Adrenal gland (tissue), 12 donors: ENCODE measurements around the gene ZNHIT3. TPM values are rescaled to one million over a fixed set of nuclear protein-coding genes. Genes with fewer than 3 reads are reported as not detected.

ENCODE experiments used
- DNase-seq, 7 donors: peaks; one replicate each; pipeline ENCODE4 v3.0.0-alpha.2; 2019 to 2020
- H3K27ac ChIP-seq, 5 donors: fragments of 200-600 bp; sonication (generic) in 4 of 5; 1 replicate in 3 of 5; 2 replicates in 2 of 5; pipeline versions ENCODE4 v1.5.1 to v1.8.0; 2016 to 2020; ENCODE audit warnings: mild to moderate bottlenecking in 1 of 5
- H3K27me3 ChIP-seq: fragments of 200-600 bp; 2 replicates; pipeline ENCODE4 v1.8.0; 2021
- H3K36me3 ChIP-seq, 2 donors: fragments of 200-600 bp; replicated peaks in 1 of 2; 1 replicate in 1 of 2; 2 replicates in 1 of 2; pipeline versions ENCODE4 v1.5.1 to v1.8.0; 2018 to 2022
- H3K4me1 ChIP-seq, 2 donors: fragments of 200-600 bp; replicated peaks in 1 of 2; 1 replicate in 1 of 2; 2 replicates in 1 of 2; pipeline versions ENCODE4 v1.5.1 to v1.8.0; 2018 to 2021
- H3K4me3 ChIP-seq, 4 donors: fragments of 200-600 bp; sonication (generic) in 3 of 4; one replicate each; pipeline ENCODE4 v1.5.1; 2016 to 2018
- H3K9me3 ChIP-seq, 3 donors: fragments of 200-600 bp; sonication (generic) in 1 of 3; replicated peaks in 1 of 3; 1 replicate in 2 of 3; 2 replicates in 1 of 3; pipeline versions ENCODE4 v1.5.1 to v1.8.0; 2016 to 2021
- CTCF ChIP-seq, 6 experiments: fragments of 450-650 bp in 4 of 6; fragments of 200-600 bp in 2 of 6; sonication (generic) in 1 of 6; IDR thresholded peaks; 1 replicate in 5 of 6; 2 replicates in 1 of 6; pipeline versions ENCODE4 v1.5.1 to v1.8.0; 2016 to 2021; ENCODE audit warnings: antibody characterized with exemption in 6 of 6, mild to moderate bottlenecking in 2 of 6, moderate library complexity in 1 of 6
- POLR2A ChIP-seq, 2 donors: fragments of 450-650 bp; IDR thresholded peaks; one replicate each; pipeline ENCODE4 v1.6.1; 2017; ENCODE audit warnings: antibody characterized with exemption in 2 of 2, mild to moderate bottlenecking in 2 of 2, moderate library complexity in 1 of 2
- WGBS, 4 donors: extraction: QIAGEN DNeasy Blood & Tissue Kit in 2 of 4; methylation state at CpG; one replicate each; pipeline versions ENCODE4 v1.1.5 to v1.1.7; 2013 to 2017; 5-methylcytosine and 5-hydroxymethylcytosine counted together
- intact Hi-C, 2 donors: fragments of 100-400 bp; cut with DNase I; formaldehyde crosslinking; loops; one replicate each; pipeline versions ENCODE4 v1.14.1 to v1.15.0; 2022 to 2023
- polyA plus RNA-seq, 3 donors: library from polyadenylated mRNA; stranded (reverse); fragments of 200-250 nt in 2 of 3; fragments of 350-450 nt in 1 of 3; fragmentation: Illumina TruSeq in 1 of 3; extraction: RNeasy Lipid Tissue Mini Kit (QIAGEN cat#74804) in 1 of 3; gene quantifications; one replicate each; pipeline ENCODE4 v1.2.3, GENCODE V29; 2013 to 2014
- total RNA-seq, 9 donors: library from RNA; depleted of rRNA in 4 of 9; stranded (reverse); fragments of >200 nt in 4 of 9; fragments of 120-200 nt in 1 of 9; fragmentation: NEBNext Ultra II Directional in 1 of 9; extraction: Animal tissue kit (Norgen Biotek cat#: 25700) in 1 of 9; gene quantifications; one replicate each; pipeline versions ENCODE4 v1.1.0 to v1.2.4, GENCODE V29; 2013 to 2023
- donor health status: healthy with polysubstance abuse.
- donor health status: Bipolar disorder and iron deficiency.
- donor health status: DM: yes; HTN: yes; CAD: no.
- donor health status: DM: no; HTN: no; CAD: no.
- donor health status: DM: no; HTN: no; CAD: no.
- donor health status: DM: yes; HTN: yes; CAD: no.

ZNHIT3 gene
- total and polyA plus RNA-seq, 12 donors: 13.6 to 65.6 (median 36.2) TPM

DNA sequence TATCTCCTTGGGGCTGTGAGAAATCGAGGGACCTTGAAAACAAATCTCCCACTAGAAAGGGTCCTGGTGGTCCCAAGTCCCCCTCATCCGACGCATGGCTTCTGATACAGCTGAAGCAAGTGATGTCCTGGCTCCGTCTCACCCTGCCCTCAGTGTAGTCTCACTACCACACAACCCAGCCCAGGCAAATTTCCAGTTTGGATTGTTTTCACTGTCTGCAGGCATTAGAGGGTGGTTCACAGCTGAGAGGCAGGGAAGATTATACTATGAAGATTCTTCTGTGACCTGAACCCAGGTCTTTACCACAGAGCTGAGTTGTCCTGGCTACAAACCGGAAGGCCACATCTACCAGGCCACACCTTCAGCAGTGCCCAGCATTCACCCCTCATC is 17.7 kb downstream of the ZNHIT3 start:
- H3K27me3 ChIP-seq: no peaks in the 10 kb centered on the region
- intact Hi-C loops: no loop called here
- no peaks in the 10 kb centered on the region for H3K4me1 ChIP-seq
- WGBS, 4 donors: 98 to 100% (median 99%) methylated on average over 1 to 5 of the region's 5 CpGs
- no peaks in the 10 kb centered on the region for H3K9me3 ChIP-seq
- TF ChIP-seq CTCF (IDR thresholded peaks at IDR 0.05) (no peak), POLR2A (IDR thresholded peaks at IDR 0.05) (no peak)
- H3K36me3 ChIP-seq: peaks cover 0 to 16% of the 10 kb centered on the region in 2 donors
- no peak overlapping the region for H3K4me3 ChIP-seq
- H3K27ac ChIP-seq: no peak overlapping the region
- DNase-seq: no peak

- 89 to 95% (median 95%) methylated on average over 6 to 8 of the region's 8 CpGs for WGBS, 4 donors
- Histone ChIP-seq H3K27ac (no peak overlapping the region), H3K36me3 (peaks cover 0 to 14% of the 10 kb centered on the region in 2 donors), H3K27me3 (no peaks in the 10 kb centered on the region), H3K4me3 (no peak overlapping the region), H3K4me1 (no peaks in the 10 kb centered on the region), H3K9me3 (no peaks in the 10 kb centered on the region)
- DNase-seq: no peak
- intact Hi-C loops: no loop called here
- TF ChIP-seq POLR2A (IDR thresholded peaks at IDR 0.05) (no peak), CTCF (IDR thresholded peaks at IDR 0.05) (no peak)
These were observed 18.7 kb downstream of the ZNHIT3 start for GRCh38 chr17:36505171-36505570.

- 79 to 91% (median 84%) methylated on average over 4 to 6 of the region's 6 CpGs for WGBS, 4 donors
- Histone ChIP-seq H3K36me3 (peaks cover 0 to 14% of the 10 kb centered on the region in 2 donors), H3K9me3 (no peaks in the 10 kb centered on the region), H3K4me1 (no peaks in the 10 kb centered on the region), H3K27ac (no peak overlapping the region), H3K27me3 (no peaks in the 10 kb centered on the region), H3K4me3 (no peak overlapping the region)
- TF ChIP-seq CTCF (IDR thresholded peaks at IDR 0.05) (no peak), POLR2A (IDR thresholded peaks at IDR 0.05) (no peak)
- intact Hi-C loops: no loop called here
- no peak for DNase-seq
These were observed 19.9 kb downstream of the ZNHIT3 start for GRCh38 chr17:36506249-36506826.

DNA sequence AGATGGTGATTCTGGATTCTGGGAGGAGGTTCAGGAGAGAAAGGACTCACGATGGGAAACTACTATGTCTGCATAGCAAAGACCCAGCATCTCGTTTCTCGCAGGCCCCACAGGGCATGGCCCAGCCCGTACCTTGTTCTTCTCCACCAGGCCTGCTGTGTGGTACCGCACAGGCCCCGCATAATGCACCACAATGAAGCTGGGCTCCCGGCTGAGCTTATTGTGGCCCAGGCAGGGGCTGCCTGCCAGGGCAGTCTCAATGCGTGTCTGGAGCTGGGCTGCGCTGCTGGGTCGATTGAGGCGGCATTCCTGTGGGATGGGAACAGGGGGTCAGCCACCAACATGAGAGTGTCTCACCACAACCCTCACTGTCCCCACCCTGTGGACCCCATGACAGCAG is 20.4 kb downstream of the ZNHIT3 start:
- no peak for DNase-seq
- intact Hi-C loops: no loop called here
- TF ChIP-seq POLR2A (IDR thresholded peaks at IDR 0.05): no peak
- TF ChIP-seq CTCF (IDR thresholded peaks at IDR 0.05): no peak
- 67 to 96% (median 93%) methylated on average over 1 to 11 of the region's 11 CpGs for WGBS, 4 donors
- Histone ChIP-seq H3K27me3 (no peaks in the 10 kb centered on the region), H3K27ac (no peak overlapping the region), H3K36me3 (peaks cover 0 to 14% of the 10 kb centered on the region in 2 donors), H3K9me3 (no peaks in the 10 kb centered on the region), H3K4me3 (no peak overlapping the region), H3K4me1 (no peaks in the 10 kb centered on the region)
